SK-N-SH treated with all-trans-retinoic acid at 6 μM for 48 hours (cell line): ENCODE data around the gene KLC1.

Experiments used
- ATAC-seq: fragments of 200-7000 bp; cut with Tn5 transposase; 3 replicates; pipeline ENCODE4 v1.9.1; 2020; ENCODE audit warnings: mild to moderate bottlenecking, moderate library complexity
- BACH2 ChIP-seq: fragments of 250-450 bp; sonication (Bioruptor Pico); IDR thresholded peaks from 2 replicates; pipeline ENCODE4 v1.9.0; 2021; ENCODE audit warnings: mild to moderate bottlenecking, borderline replicate concordance
- CSDC2 ChIP-seq: fragments of 250-450 bp; sonication (Bioruptor Pico); IDR thresholded peaks from 2 replicates; pipeline ENCODE4 v1.5.0; 2020; ENCODE audit warnings: mild to moderate bottlenecking, moderate library complexity
- ESRRG ChIP-seq: fragments of 250-450 bp; sonication (Bioruptor Pico); IDR thresholded peaks from 2 replicates; pipeline ENCODE4 v1.6.1; 2021; ENCODE audit warnings: mild to moderate bottlenecking
- GLIS3 ChIP-seq: fragments of 250-450 bp; sonication (Bioruptor Pico); IDR thresholded peaks from 2 replicates; pipeline ENCODE4 v1.5.0; 2020; ENCODE audit warnings: mild to moderate bottlenecking, moderate library complexity
- ISL1 ChIP-seq: fragments of 250-450 bp; sonication (Bioruptor Pico); IDR thresholded peaks from 2 replicates; pipeline ENCODE4 v2.1.2; 2022; ENCODE audit warnings: mild to moderate bottlenecking, moderate library complexity
- OSR1 ChIP-seq: fragments of 250-450 bp; sonication (Bioruptor Pico); IDR thresholded peaks from 2 replicates; pipeline ENCODE4 v1.8.0; 2022; ENCODE audit warnings: moderate library complexity, mild to moderate bottlenecking, inconsistent platforms
- PPARA ChIP-seq: fragments of 250-450 bp; sonication (Bioruptor Pico); IDR thresholded peaks from 2 replicates; pipeline ENCODE4 v1.5.0; 2020; ENCODE audit warnings: mild to moderate bottlenecking, borderline replicate concordance
- RARB ChIP-seq: fragments of 250-450 bp; sonication (Bioruptor Pico); IDR thresholded peaks from 2 replicates; pipeline ENCODE4 v1.8.0; 2021; ENCODE audit warnings: mild to moderate bottlenecking, moderate library complexity
- SNAI2 ChIP-seq: fragments of 250-450 bp; sonication (Bioruptor Pico); IDR thresholded peaks from 2 replicates; pipeline ENCODE4 v1.5.0; 2020; ENCODE audit warnings: mild to moderate bottlenecking, moderate library complexity
- TOX ChIP-seq: fragments of 250-450 bp; sonication (Bioruptor Pico); IDR thresholded peaks from 2 replicates; pipeline ENCODE4 v1.8.0; 2021; ENCODE audit warnings: mild to moderate bottlenecking, moderate library complexity, borderline replicate concordance
- ZC3H10 ChIP-seq: fragments of 250-450 bp; sonication (Bioruptor Pico); IDR thresholded peaks from 2 replicates; pipeline ENCODE4 v1.5.1; 2021; ENCODE audit warnings: mild to moderate bottlenecking, moderate library complexity
- ZFP3 ChIP-seq: fragments of 250-450 bp; sonication (Bioruptor Pico); IDR thresholded peaks from 2 replicates; pipeline ENCODE4 v1.5.0; 2020; ENCODE audit warnings: mild to moderate bottlenecking, moderate library complexity
- ZFP30 ChIP-seq: fragments of 450-650 bp; formaldehyde crosslinking; IDR thresholded peaks from 2 replicates; pipeline ENCODE4 v1.5.0; 2022; ENCODE audit warnings: mild to moderate bottlenecking, moderate library complexity
- ZNF565 ChIP-seq: fragments of 450-650 bp; formaldehyde crosslinking; conservative IDR thresholded peaks from 2 replicates; pipeline ENCODE4 v1.5.0; 2020; ENCODE audit warnings: low read depth, mild to moderate bottlenecking, moderate library complexity
- ZNF70 ChIP-seq: fragments of 450-650 bp; formaldehyde crosslinking; IDR thresholded peaks from 2 replicates; pipeline ENCODE4 v1.5.0; 2020; ENCODE audit warnings: mild to moderate bottlenecking, moderate library complexity
- ZNF8 ChIP-seq: fragments of 450-650 bp; formaldehyde crosslinking; IDR thresholded peaks from 2 replicates; pipeline ENCODE4 v1.5.0; 2020; ENCODE audit warnings: mild to moderate bottlenecking, moderate library complexity
- TF ChIP-seq, protein P1 (sequence below): fragments of 250-450 bp; sonication (Bioruptor Pico); IDR thresholded peaks from 2 replicates; pipeline ENCODE4 v1.8.0; 2021; ENCODE audit warnings: low read depth, mild to moderate bottlenecking, moderate library complexity, borderline replicate concordance
- TF ChIP-seq, protein P2 (sequence below): fragments of 250-450 bp; sonication (Bioruptor Pico); IDR thresholded peaks from 2 replicates; pipeline ENCODE4 v1.5.0; 2020; ENCODE audit warnings: mild to moderate bottlenecking, moderate library complexity
- TF ChIP-seq, protein P3 (sequence below): fragments of 250-450 bp; sonication (Bioruptor Pico); IDR thresholded peaks from 2 replicates; pipeline ENCODE4 v1.5.1; 2020; ENCODE audit warnings: low read depth, mild to moderate bottlenecking, moderate library complexity
- TF ChIP-seq, protein P4 (sequence below): fragments of 250-450 bp; sonication (Bioruptor Pico); IDR thresholded peaks from 2 replicates; pipeline ENCODE4 v1.8.0; 2020; ENCODE audit warnings: mild to moderate bottlenecking, moderate library complexity, borderline replicate concordance
- TF ChIP-seq, protein P5 (sequence below): fragments of 250-450 bp; sonication (Bioruptor Pico); IDR thresholded peaks from 2 replicates; pipeline ENCODE4 v1.5.1; 2021; ENCODE audit warnings: mild to moderate bottlenecking, moderate library complexity

The KLC1 gene

DNA sequence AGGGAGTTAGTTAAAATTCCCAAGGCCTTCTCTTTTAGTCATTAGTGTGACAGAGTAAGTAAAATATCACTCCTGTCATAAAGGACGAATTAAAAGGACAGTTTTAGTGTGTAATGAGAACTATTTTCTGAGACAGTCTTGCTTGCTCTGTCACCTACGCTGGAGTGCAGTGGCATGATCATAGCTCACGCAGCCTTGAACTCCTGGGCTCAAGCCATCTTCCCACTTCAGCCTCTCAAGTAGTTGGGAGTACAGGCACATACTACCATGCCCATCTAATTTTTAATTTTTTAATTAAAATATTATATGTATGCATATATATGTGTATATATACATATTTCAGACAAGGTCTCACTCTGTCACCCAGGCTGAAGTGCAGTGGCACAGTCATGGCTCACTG lies 17.2 kb downstream of the KLC1 start:
- TF ChIP-seq, protein P1, sequence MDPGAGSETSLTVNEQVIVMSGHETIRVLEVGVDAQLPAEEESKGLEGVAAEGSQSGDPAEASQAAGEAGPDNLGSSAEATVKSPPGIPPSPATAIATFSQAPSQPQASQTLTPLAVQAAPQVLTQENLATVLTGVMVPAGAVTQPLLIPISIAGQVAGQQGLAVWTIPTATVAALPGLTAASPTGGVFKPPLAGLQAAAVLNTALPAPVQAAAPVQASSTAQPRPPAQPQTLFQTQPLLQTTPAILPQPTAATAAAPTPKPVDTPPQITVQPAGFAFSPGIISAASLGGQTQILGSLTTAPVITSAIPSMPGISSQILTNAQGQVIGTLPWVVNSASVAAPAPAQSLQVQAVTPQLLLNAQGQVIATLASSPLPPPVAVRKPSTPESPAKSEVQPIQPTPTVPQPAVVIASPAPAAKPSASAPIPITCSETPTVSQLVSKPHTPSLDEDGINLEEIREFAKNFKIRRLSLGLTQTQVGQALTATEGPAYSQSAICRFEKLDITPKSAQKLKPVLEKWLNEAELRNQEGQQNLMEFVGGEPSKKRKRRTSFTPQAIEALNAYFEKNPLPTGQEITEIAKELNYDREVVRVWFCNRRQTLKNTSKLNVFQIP (CRISPR knock-in tag), result no peak
- TF ChIP-seq ZFP30 (CRISPR knock-in tag), result no peak
- no peak for TF ChIP-seq GLIS3 (CRISPR knock-in tag)
- TF ChIP-seq RARB (CRISPR knock-in tag), result no peak
- TF ChIP-seq ISL1, result no peak
- TF ChIP-seq ZNF70 (CRISPR knock-in tag), result no peak
- TF ChIP-seq CSDC2 (CRISPR knock-in tag), result no peak
- TF ChIP-seq SNAI2, result no peak
- no peak for TF ChIP-seq ZNF565 (CRISPR knock-in tag)
- TF ChIP-seq ZFP3, result no peak
- TF ChIP-seq, protein P2, sequence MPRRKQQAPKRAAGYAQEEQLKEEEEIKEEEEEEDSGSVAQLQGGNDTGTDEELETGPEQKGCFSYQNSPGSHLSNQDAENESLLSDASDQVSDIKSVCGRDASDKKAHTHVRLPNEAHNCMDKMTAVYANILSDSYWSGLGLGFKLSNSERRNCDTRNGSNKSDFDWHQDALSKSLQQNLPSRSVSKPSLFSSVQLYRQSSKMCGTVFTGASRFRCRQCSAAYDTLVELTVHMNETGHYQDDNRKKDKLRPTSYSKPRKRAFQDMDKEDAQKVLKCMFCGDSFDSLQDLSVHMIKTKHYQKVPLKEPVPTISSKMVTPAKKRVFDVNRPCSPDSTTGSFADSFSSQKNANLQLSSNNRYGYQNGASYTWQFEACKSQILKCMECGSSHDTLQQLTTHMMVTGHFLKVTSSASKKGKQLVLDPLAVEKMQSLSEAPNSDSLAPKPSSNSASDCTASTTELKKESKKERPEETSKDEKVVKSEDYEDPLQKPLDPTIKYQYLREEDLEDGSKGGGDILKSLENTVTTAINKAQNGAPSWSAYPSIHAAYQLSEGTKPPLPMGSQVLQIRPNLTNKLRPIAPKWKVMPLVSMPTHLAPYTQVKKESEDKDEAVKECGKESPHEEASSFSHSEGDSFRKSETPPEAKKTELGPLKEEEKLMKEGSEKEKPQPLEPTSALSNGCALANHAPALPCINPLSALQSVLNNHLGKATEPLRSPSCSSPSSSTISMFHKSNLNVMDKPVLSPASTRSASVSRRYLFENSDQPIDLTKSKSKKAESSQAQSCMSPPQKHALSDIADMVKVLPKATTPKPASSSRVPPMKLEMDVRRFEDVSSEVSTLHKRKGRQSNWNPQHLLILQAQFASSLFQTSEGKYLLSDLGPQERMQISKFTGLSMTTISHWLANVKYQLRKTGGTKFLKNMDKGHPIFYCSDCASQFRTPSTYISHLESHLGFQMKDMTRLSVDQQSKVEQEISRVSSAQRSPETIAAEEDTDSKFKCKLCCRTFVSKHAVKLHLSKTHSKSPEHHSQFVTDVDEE, result no peak
- no peak for TF ChIP-seq TOX
- TF ChIP-seq ZC3H10 (CRISPR knock-in tag), result no peak
- ATAC-seq, result no peak

DNA sequence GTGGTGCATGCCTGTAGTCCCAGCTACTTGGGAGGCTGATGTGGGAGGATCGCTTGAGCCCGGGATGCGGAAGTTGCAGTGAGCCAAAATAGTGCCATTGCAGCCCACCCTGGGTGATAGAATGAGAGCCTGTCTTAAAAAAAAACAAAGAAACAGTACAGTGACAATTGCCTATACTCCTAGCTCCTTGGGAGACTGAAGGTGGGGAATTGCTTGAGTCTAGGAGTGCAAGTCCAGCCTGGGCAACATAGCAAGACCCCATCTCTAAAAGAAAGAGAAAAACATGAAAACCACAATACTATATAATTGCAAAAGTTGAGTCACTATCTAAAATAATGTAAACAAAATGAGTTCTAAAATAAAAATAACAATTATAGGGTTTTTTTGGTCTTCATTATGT lies 20.0 kb downstream of the KLC1 start:
- no peak for ATAC-seq
- TF ChIP-seq GLIS3 (CRISPR knock-in tag), result no peak
- TF ChIP-seq, protein P3, sequence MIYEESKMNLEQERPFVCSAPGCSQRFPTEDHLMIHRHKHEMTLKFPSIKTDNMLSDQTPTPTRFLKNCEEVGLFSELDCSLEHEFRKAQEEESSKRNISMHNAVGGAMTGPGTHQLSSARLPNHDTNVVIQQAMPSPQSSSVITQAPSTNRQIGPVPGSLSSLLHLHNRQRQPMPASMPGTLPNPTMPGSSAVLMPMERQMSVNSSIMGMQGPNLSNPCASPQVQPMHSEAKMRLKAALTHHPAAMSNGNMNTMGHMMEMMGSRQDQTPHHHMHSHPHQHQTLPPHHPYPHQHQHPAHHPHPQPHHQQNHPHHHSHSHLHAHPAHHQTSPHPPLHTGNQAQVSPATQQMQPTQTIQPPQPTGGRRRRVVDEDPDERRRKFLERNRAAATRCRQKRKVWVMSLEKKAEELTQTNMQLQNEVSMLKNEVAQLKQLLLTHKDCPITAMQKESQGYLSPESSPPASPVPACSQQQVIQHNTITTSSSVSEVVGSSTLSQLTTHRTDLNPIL (CRISPR knock-in tag), result no peak
- TF ChIP-seq PPARA (CRISPR knock-in tag), result no peak
- TF ChIP-seq, protein P1 (CRISPR knock-in tag), result no peak
- no peak for TF ChIP-seq ESRRG (CRISPR knock-in tag)
- TF ChIP-seq, protein P4, sequence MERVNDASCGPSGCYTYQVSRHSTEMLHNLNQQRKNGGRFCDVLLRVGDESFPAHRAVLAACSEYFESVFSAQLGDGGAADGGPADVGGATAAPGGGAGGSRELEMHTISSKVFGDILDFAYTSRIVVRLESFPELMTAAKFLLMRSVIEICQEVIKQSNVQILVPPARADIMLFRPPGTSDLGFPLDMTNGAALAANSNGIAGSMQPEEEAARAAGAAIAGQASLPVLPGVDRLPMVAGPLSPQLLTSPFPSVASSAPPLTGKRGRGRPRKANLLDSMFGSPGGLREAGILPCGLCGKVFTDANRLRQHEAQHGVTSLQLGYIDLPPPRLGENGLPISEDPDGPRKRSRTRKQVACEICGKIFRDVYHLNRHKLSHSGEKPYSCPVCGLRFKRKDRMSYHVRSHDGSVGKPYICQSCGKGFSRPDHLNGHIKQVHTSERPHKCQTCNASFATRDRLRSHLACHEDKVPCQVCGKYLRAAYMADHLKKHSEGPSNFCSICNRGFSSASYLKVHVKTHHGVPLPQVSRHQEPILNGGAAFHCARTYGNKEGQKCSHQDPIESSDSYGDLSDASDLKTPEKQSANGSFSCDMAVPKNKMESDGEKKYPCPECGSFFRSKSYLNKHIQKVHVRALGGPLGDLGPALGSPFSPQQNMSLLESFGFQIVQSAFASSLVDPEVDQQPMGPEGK (CRISPR knock-in tag), result no peak
- TF ChIP-seq ZNF8 (CRISPR knock-in tag), result no peak
- no peak for TF ChIP-seq OSR1
- no peak for TF ChIP-seq RARB (CRISPR knock-in tag)
- TF ChIP-seq ZFP3, result no peak
- no peak for TF ChIP-seq ZNF565 (CRISPR knock-in tag)
- no peak for TF ChIP-seq CSDC2 (CRISPR knock-in tag)
- TF ChIP-seq, protein P5, sequence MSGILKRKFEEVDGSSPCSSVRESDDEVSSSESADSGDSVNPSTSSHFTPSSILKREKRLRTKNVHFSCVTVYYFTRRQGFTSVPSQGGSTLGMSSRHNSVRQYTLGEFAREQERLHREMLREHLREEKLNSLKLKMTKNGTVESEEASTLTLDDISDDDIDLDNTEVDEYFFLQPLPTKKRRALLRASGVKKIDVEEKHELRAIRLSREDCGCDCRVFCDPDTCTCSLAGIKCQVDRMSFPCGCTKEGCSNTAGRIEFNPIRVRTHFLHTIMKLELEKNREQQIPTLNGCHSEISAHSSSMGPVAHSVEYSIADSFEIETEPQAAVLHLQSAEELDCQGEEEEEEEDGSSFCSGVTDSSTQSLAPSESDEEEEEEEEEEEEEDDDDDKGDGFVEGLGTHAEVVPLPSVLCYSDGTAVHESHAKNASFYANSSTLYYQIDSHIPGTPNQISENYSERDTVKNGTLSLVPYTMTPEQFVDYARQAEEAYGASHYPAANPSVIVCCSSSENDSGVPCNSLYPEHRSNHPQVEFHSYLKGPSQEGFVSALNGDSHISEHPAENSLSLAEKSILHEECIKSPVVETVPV (CRISPR knock-in tag), result no peak
- no peak for TF ChIP-seq ISL1
- no peak for TF ChIP-seq BACH2 (CRISPR knock-in tag)
- TF ChIP-seq ZC3H10 (CRISPR knock-in tag), result no peak
